GM19463 (cell line): Measurements from ENCODE around the gene SH2D3A.
"Not testable (repeated sequence)": the region's sequence is repeated elsewhere in the genome, so short reads cannot be mapped to it uniquely, and the experiment has no call there.

Experiments used
- ATAC-seq: cut with Tn5 transposase; IDR thresholded peaks from one replicate; pipeline ENCODE4 v1.9.1; 2021; ENCODE audit warnings: mild to moderate bottlenecking, moderate library complexity; ENCODE audit not compliant: unreplicated experiment

Gene SH2D3A

DNA sequence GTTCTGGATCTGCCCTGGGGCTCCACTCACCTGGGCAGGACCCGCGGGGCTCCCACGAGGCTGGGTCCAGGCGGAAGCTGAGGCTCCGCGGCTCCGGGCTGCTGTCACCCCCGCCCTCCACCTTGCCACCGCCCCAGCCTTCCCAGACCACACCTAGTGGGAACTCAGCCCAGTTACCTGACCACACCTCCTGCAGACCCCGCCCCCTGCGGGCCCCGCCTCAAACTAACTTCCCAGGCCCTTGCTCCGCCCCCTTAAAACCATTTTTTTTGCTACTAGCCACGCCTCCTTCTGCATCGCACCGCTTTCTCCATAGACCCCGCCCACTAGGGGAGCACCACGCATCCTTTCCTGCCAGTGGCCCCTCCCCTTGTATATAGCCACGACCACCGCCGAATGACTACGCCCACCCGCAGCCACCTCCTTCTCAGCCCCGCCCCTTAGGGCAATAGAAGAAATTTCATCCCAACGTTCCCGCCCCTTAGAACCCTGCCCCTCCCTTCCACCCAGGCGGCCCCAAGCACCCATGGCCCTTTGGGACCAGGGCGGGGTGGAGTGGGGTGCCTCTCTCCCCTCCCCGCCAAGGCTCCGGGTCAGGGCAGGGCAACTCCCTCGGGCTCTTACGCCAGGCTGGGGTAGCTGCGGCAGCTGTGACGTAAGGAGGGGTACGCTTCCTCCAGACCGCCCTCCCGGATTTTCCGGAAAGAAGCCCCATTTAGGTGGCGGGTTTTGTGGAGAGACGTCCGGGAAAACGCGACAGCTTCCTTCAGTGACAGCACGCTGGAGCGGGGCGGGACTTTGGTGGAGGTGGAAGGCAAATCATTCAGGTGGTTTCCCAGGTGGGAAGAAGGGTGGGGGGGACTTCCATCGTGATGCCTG, at the start of gene SH2D3A:
Gene SH2D3A, minus strand, starts transcription at position 79 of the 879 bp plus-strand sequence. CDS start 3,687 bp downstream, outside the sequence.
- ATAC-seq, result peak; percentile 60

DNA sequence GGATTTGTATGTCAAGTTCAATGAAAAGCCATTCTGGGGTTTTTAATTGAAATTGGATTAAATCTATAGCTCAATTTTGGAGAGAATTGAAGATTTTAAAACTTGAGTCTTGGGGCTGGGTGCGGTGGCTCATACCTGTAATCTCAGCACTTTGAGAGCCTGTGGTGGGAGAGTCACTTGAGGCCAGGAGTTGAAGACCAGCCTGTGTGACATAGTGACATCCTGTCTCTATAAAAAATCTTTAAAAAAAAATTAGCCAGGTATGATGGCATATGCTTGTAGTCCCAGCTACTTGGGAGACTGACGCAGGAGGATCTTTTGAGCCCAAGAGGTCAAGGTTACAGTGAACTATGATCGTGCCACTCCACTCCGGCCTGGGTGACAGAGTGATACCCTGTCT, 46.4 kb upstream of the SH2D3A start:
- ATAC-seq, result no peak

DNA sequence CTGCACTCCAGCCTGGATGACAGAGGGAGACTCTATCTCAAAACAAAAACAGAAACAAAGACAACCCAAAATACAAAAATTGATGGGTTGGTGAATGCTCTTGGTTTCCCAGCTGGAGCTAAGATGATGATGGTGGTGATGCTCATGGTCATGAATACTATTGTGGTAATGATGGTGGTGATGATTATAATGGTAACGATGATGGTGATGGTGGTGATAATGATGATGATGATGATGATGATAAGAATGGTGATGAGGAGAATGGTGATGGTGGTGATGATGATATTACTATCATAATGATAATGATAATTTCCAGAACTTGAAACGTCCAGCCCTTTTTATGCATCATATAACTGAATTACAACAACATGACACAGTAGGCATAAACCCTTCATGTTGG, 45.4 kb upstream of the SH2D3A start:
- no peak for ATAC-seq

DNA sequence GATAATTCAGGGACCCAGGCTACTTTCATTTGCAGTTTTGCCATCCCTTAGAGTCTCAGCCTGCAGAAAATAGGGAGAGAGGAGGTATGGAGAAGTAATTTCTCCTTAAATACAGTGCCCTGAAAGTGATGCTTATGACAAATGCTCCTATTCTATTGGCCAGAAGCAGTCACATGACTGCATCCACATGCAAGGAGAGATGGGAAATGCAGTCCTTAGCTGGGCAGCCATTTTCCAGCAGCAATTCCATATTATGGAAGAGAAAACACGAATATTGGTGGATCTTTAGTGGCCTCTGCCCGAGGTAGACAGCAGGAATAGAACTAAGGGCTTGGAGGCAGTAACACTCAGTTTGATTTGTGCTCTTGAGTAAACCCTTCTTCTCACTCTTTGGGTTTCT, 44.7 kb upstream of the SH2D3A start:
- no peak for ATAC-seq

DNA sequence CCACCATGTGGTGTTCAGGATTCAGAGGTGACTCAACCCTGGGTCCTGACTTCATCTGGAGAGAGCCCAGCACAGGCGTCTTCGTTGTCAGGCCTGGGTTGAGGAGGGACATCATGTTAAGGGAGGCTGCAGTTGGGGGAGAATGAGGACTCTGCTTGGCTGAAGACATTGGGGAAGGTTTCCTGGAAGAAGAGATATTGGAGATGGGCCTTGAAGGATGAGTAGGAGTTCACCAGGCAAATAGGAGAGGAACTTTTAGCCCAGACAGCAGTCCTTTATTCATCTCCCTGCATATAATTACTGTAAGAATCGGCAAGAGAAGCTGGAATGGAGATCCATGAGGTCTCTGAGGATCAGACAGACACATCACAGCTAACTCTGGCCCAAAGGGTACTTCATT, 44.1 kb upstream of the SH2D3A start:
- ATAC-seq, result no peak

DNA sequence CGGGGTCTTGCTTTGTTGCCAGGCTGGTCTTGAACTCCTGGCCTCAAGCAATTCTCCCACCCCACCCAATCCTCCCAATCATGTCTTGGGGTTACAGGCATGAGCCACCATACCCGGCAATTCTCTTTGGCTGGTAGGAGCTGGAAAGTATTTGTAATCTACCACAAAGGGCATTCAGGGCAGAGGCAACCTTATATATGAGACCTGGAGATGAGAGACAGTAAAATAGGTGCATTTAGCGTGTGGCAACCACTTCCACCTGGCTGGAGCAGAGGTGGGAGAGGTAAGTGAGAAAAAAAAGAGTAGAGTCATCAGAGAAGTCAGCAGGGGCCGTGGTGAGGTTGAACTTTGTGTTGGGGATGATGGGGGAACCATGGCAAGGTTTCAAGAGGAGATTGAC, 42.0 kb upstream of the SH2D3A start:
- ATAC-seq, result no peak

DNA sequence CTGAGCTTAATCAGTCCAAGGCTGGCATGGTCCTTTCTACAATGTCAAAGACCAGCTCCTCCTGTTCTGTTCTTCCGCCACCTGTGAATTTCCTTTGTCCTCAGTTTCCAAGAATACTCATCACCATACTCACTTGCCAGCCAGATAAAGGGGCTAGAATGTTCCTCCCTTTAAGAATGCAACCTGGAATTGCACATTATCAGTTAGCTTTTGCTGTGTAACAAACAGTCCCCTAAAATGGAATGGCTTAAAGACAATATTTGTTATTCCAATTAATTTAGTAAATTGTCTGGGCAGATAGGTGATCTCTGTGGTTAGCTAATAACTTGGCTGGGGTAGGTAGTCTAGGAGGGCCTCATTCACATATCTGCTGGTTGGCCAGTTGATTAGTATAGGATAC, 41.3 kb upstream of the SH2D3A start:
- no peak for ATAC-seq

DNA sequence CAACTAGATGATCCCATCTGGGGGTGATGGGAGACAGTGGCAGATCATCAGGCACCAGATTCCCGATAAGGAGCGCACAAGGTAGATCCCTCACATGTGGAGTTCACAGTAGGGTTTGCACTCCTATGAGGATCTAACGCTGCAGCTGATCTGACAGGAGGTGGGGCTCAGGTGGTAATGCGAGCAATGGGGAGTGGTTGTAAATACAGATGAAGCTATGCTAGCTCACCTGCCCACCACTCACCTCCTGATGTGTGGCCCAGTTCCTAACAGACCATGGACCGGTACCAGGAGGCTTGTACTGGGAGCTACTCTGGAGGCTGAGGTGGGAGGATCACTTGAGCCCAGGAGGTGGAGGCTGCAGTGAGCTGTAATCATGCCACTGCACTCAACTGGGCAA, 40.1 kb upstream of the SH2D3A start:
- ATAC-seq, result no peak

DNA sequence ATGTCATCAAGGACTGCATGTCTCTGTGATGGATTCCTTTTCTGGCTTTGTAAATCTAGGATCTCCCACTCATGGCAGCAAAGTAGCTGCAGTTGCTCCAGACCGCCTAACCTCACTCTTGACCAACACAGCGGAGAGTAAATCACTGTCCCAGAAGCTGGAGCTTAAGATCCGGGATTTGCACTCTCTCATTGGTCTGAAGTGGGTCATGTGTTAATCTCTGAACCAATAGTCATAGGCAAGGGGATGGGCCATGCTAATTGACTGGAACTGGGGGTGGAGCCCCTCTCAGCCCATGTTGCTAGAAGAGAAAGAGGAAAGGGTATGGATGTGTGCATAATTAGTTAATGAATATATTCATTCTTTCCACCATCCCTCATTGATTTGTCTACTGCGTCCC, 39.3 kb upstream of the SH2D3A start:
- no peak for ATAC-seq

DNA sequence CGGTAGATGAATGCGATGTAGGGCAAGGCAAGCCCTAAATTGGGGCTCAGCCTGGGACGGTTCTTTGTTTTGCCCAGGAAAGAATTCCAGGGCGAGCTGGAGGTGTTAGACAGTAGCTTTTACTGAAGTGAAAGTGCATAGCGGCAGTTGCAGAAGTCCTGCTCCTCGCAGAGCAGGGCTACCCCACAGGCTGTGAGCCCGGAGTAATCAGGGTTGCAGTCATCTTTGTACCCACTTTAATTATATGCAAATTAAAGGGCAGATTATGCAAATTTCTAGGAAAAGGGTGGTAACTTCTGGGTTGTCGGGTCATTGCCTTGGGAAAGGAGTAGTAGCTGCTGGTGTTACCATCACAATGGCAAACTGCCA, 35.8 kb upstream of the SH2D3A start:
- no peak for ATAC-seq

DNA sequence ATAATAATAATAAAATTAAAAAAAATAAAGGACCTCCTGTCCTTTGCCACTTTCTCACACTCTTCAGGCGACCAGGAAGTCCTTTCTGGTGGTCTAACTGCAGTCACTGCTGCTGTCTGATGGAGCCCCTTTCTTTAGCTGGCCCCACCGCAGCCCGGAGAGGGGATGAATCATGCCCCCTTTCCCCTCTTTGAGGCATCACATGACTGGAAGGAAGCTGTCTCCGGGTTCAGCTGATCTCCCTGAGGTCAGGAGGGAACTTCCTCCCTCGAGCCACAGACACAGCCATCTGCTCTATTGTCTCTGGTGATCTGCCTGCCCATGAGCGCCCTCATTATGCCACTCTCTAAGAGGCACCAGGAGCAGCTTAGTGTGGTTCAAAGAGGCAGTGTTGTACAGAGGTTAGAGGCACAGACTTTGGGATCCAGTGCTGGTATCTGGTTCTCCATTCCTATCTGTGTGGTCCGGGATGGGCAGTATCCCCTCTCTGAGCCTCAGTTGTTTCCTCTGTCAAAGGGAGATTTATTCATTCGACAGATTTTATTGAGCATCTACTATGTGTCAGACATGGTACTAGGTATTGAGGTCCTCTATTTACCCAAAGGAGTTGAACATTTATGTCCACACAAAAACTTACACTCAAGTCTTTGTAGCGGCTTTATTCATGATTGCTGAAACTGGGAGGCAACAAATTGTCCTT, 35.3 kb upstream of the SH2D3A start:
- no peak for ATAC-seq

DNA sequence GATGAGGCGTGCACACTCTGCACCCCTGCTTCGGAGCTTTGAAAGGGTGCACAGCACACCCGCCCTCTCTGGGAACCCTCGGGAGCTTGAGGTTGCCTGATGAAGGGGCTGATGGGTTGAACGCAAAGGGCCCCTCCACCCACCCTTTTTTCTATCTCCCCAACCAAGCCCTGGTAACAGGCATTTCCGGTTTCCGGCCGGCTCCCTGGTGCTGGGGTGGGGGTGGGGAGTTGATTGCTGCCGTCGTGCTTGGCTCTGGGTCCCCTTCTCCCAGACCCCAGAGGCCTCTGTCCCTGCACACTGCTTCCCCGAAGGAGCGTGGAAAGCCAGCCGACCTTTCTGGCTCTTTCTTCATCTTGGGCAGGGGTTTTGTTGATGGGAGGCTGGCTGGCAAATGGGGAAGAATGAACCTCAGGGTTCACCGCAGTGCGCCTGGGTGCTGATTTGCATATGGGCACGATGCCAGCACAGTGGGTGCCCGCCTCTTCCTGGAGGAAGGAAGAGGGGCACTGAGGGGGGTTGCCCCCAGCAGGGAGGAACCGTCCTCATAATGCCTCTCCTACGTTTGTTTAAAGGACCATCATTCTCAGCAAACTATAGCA, 34.4 kb upstream of the SH2D3A start:
- ATAC-seq, result peak; percentile 43

DNA sequence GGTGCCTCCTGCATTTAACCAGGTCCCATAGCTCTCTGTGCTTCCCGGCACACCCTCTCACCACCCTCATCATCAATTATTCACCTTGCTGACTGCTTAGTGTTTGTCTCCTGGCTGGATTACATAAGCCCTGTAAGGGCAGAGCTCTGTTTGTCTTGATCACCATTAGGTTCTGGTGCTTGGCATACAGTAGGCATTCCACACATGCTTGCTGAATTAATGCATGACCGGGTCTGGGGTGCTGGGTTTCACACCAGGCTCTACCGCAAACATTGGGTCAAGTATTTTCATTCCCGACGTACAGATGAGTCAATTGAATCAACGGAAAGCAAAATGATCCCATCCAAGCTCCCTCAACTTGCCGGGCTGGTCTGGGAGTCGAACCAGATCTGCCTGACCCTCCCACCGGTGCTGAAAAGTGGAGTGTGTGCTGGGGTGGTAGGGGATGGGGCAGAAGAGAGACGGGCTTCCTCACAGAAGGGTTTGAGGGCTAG, 33.8 kb upstream of the SH2D3A start:
- no peak for ATAC-seq

DNA sequence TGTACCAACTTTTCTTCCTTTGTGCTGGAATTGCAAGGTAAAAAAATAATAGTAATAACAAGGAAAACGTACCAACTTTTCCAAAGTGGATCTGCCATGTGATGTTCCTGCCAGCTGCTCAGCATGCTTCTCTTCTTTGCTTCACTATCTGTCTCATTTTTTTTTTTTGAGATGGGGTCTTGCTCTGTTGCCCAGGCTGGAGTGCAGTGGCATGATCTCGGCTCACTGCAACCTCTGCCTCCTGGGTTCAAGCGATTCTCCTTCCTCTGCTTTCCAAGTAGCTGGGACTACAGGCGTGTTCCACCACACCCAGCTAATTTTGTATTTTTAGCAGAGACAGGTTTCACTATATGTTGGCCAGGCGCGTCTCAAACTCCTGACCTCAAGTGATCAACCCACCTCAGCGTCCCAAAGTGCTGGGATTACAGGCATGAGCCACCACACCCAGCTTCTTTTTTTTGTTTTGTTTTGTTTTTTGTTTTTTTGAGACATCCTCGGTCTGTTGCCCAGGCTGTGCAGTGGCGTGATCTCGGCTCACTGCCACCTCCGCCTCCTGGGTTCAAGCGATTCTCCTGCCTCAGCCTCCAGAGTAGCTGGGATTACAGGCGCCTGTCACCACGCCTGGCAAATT, 33.0 kb upstream of the SH2D3A start:
- not testable (repeated sequence) for ATAC-seq

DNA sequence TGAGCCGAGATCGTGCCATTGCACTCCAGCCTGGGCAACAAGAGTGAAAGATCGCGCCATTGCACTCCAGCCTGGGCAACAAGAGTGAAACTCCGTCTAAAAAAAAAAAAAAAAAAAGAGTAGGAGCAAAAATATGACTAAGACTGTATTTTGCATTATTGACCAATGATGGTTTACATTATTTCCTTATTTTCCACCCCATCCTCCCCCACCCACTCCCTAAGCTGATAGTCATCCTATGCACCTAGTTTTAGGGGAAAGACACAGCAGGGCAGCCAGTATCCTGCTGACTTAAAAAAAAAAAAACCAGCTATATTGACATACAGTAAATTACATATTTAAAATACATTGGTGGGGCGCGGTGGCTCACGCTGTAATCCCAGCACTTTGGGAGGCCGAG, 30.4 kb upstream of the SH2D3A start:
- ATAC-seq, result no peak

DNA sequence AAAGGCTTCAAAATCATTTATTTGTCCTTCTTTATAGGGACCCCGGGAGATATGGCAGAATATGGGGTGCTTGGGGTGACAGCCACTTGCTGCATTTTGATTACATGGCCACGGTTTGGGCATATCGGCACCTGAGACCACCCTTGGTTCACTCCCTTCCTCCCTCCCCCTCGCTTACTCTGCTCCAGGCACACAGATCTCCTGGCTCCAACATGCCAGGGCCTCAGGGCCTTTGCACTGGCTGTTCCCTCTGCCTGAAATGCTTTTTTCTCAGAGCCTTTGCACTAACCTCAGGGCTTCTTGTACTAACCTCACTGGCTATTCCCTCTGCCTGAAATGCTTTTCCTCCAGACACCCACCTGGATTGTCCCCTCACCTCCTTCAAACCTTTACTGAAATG, 29.0 kb upstream of the SH2D3A start:
- no peak for ATAC-seq

DNA sequence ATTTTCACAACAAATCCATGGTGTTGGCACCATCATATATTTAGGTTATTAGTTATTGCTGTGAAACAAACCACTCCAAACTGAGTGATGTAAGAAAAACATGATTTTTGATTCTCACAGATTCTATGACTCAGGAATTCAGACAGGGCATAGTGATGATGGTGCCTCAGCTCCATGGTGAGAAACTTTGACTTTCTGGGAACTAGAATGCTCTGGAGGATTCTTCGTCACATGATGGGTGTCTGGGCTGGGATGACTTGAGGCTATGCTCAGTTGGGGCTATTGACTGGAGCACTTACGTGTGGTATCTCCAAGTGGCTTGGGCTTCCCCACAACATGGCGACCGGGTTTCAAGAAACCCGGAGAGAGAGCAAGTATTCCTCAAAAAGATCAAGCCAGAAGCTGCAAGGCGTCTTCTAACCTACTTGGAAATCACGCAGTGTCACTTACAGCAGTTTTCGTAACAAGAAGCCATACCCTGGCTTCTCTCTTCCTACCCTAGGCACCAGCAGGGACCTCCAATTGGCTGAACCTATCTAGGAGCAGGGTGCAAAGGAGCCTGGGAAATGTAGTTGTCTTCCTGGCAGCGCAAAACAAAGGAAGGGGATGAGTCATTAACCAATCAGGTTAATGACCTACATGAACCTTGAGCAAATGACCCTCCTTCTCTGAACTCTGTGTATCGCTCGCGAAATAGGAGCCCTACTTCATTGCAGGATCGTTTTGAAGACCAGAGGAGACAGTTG, 27.6 kb upstream of the SH2D3A start:
- no peak for ATAC-seq

DNA sequence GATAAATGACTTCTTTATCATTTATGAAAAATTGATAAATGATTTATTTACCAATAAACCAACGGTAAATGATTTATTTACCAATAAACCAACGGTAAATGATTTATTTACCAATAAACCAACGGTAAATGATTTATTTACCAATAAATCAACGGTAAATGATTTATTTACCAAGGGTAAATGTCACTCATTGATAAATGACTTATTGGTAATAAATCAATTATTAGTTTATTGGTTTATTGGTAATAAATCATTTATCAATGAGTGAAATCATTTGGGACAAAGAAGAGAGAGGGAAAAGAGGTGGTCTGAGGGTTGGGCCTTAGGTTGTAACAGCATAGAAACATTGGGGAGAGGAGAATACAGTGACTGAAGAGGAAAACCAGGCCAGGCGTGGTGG, 26.7 kb upstream of the SH2D3A start:
- no peak for ATAC-seq

DNA sequence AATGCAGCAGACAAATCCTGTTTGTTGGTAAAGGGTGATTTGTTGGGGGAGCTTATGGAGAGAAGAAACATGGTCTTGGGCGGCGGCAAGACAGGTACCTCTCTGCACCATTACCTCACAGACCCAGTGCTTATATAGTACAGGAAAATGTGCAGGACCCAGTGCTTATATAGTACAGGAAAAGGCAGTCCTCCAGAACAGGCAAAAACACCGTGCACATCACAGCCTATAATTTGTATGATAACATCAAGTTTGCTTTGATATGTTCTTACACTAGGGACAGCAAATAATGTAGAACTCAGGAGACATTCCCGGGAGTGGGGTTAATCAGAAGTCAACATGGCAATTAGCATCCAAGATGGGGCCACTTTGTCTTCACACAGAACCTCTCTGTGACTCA, 26.2 kb upstream of the SH2D3A start:
- ATAC-seq, result no peak

DNA sequence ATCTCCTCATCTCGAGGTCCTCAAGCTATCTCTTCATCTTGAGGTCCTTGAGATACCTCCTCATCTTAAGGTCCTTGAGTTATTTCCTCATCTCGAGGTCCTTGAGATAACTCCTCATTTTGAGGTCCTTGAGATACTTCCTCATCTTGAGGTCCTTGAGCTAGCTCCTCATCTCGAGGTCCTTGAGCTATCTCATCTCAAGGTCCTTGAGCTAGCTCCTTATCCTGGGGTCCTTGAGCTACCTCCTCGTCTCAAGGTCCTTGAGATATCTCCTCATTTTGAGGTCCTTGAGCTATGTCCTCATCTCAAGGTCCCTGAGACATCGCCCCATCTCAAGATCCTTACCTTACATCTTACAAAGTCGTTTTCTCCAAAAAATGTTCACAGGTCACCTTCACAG, 24.0 kb upstream of the SH2D3A start:
- ATAC-seq, result no peak
